Activated T-cell treated with anti-CD3 and anti-CD28 coated beads, Interleukin-2, amount 50 U/mL, for 48 hours (primary cell): Measurements from ENCODE around the gene ROR2.
"Not testable (repeated sequence)": the region's sequence is repeated elsewhere in the genome, so short reads cannot be mapped to it uniquely, and the experiment has no call there.

ENCODE experiments used
- DNase-seq, 2 experiments: peaks; one replicate each; pipeline ENCODE4 v3.0.0-alpha.2; 2020

The ROR2 gene

GRCh38 chr9:91814201-91814600, 135.8 kb downstream of the ROR2 start:
- no peak for DNase-seq

GRCh38 chr9:91813176-91813795, 136.7 kb downstream of the ROR2 start:
- DNase-seq, result no peak

GRCh38 chr9:91812191-91812590, 137.8 kb downstream of the ROR2 start:
- DNase-seq, result no peak

- DNase-seq, result no peak
Observed at GRCh38 chr9:91811024-91811909, 138.8 kb downstream of the ROR2 start.

- no peak for DNase-seq
Observed at GRCh38 chr9:91810286-91810905, 139.6 kb downstream of the ROR2 start.

- no peak for DNase-seq
Observed at GRCh38 chr9:91809581-91810285, 140.3 kb downstream of the ROR2 start.

GRCh38 chr9:91807643-91808246, 142.3 kb downstream of the ROR2 start:
- no peak for DNase-seq

- no peak for DNase-seq
Observed at GRCh38 chr9:91805031-91805430, 145.0 kb downstream of the ROR2 start.

- no peak for DNase-seq
Observed at GRCh38 chr9:91803970-91804752, 145.9 kb downstream of the ROR2 start.

- DNase-seq, result no peak
Observed at GRCh38 chr9:91803151-91803940, 146.7 kb downstream of the ROR2 start.

GRCh38 chr9:91802391-91802790, 147.6 kb downstream of the ROR2 start:
- no peak for DNase-seq

GRCh38 chr9:91800473-91801030, 149.5 kb downstream of the ROR2 start:
- DNase-seq, result no peak

GRCh38 chr9:91799113-91799744, 150.8 kb downstream of the ROR2 start:
- no peak for DNase-seq

- DNase-seq, result peak; percentile 45 to 56
Observed at GRCh38 chr9:91798273-91799112, 151.5 kb downstream of the ROR2 start.

GRCh38 chr9:91797517-91797916, 152.5 kb downstream of the ROR2 start:
- DNase-seq, result not testable (repeated sequence)

GRCh38 chr9:91796516-91796915, 153.5 kb downstream of the ROR2 start:
- peak; percentile 22 to 27 for DNase-seq

GRCh38 chr9:91795598-91796241, 154.3 kb downstream of the ROR2 start:
- DNase-seq, result no peak

- DNase-seq, result not testable (repeated sequence)
Observed at GRCh38 chr9:91793371-91793770, 156.7 kb downstream of the ROR2 start.

GRCh38 chr9:91790917-91791316, 159.1 kb downstream of the ROR2 start:
- DNase-seq, result no peak
